NCI-H1105 treated with DMSO at 0.1 percent for 48 hours (cell line): ENCODE measurements around the gene SLC35F3.
"Not testable (repeated sequence)": the region's sequence is repeated elsewhere in the genome, so short reads cannot be mapped to it uniquely, and the experiment has no call there.

Experiments used
- DNase-seq: peaks from one replicate; lab custom pipeline; 2025; lab: John Stamatoyannopoulos, UW

The SLC35F3 gene

GRCh38 chr1:233904633-233905415 lies at the start of gene SLC35F3:
Gene SLC35F3, plus strand, starts transcription at chr1:233904676.
- DNase-seq = no peak

- DNase-seq = no peak
These were observed 45.0 kb upstream of the SLC35F3 start for GRCh38 chr1:233859446-233859845.

GRCh38 chr1:233863901-233864545 lies 40.5 kb upstream of the SLC35F3 start:
- no peak for DNase-seq

DNA sequence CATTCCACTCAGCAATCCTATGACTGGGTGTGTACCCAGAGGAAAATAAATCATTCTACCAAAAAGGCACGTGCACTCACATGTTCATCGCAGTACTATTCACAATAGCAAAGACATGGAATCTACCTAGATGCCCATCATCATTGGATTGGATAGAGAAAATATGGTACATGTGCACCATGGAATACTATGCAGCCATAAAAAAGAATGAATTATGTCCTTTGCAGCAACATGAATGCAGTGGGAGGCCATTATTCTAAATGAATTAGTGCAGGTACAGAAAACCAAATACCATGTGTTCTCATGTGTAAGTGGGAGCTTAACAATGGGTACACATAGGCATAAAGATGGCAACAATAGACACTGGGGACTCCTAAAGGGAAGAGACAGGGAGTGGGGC lies 39.9 kb upstream of the SLC35F3 start:
- no peak for DNase-seq

GRCh38 chr1:233865216-233865615 lies 39.3 kb upstream of the SLC35F3 start:
- DNase-seq = no peak

DNA sequence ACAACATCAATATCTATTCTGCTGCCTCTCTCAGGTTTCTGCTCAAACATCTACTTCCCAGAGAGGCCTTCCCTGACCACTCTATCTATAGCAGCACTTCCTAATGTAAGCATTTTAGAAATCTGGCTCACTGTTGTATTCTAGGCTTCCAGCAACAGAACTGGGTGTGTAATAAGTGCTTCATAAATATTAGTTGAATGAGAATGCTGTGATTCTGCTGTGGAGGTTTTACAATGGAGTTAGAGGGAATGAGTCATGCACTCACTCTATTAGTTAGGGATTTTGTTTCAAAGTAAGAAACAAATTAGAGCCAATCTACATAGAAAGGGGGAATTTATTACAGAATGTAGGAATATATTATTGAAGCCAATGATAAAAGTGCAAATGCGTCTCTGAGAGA lies 38.6 kb upstream of the SLC35F3 start:
- no peak for DNase-seq

DNA sequence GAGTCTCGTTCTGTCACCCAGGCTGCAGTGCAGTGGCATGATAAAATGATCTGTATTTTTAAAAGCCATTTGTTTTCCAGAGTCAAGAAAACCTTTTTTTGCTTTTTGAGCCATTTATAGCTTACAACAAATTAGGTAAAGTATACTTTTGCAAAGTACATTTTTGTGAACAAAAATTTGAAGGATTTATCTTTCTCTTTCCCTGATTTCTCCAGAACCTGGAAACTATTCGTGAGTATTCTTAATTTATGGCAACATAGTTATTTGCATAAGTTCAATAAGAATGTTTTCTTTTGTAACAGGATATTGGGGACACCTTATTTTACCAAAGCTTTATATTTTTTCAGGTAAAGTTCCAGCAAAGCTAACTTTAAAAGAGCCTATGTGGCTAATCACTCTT lies 37.4 kb upstream of the SLC35F3 start:
- no peak for DNase-seq

- DNase-seq = no peak
These were observed 36.0 kb upstream of the SLC35F3 start for GRCh38 chr1:233868461-233868860.

DNA sequence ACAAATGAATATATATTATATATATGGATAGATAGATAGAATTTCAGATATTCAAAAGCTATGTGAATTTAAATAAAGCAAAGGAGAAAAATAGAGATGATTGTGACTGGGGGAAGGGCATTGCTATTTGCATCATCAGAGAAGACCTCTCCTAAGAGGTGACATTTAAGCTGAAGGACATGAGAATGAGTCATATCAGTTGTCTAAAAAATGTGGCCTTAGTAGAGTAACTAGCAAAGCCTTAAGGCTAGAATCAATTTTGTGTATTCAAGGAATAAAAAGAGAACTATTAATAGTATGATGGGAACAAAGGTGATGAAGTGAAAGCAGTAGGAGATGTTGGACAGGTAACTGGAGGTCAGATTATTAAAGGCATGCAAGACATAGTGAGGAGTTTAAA lies 34.8 kb upstream of the SLC35F3 start:
- DNase-seq = no peak

DNA sequence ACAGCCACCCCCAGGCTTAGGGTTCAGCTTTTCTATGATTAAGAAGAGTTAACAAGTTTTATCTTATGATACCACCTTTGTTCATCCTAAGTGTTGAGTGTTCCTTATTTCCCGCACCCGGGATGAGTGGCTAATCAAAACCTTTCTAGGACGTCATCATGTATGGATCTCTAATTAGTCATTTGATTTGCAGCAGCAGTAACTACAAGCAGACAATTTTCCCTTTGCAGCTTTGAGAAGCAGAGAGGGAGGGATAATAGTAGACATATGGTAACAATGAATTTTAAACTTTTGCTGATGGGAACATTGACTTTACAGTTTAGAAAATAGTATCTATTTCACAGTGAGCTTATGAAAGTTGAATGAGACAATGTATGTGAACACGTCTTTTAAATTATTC lies 30.8 kb upstream of the SLC35F3 start:
- no peak for DNase-seq

GRCh38 chr1:233879841-233880240 lies 24.6 kb upstream of the SLC35F3 start:
- DNase-seq = no peak

GRCh38 chr1:233883671-233884070 lies 20.8 kb upstream of the SLC35F3 start:
- no peak for DNase-seq

DNA sequence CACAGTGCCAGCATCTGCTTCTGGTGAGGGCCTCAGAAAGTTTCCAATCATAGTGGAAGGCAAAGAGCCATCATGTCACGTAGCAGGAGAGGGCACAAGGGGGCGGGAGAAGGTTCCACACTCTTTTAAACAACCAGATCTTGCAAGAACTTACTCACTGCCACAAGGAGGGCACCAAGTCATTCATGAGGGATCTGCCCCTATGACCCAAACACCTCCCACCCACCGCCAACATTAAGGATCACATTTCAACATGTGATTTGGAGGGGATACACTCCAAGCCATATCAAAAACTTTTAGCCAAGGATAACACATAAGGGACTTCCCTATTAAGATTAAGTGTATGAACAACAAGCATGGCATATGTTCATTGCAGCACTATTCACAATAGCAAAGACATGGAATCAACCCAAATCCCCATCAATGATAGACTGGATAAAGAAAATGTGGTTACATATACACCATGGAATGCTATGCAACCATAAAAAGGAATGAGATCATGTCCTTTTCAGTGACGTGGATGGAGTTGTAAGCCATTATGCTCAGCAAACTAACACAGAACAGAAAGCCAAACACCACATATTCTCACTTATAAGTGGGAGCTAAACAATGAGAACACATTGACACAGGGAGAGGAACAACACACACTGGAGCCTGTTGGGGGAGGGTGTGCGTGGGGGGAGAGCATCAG lies 19.9 kb upstream of the SLC35F3 start:
- no peak for DNase-seq

DNA sequence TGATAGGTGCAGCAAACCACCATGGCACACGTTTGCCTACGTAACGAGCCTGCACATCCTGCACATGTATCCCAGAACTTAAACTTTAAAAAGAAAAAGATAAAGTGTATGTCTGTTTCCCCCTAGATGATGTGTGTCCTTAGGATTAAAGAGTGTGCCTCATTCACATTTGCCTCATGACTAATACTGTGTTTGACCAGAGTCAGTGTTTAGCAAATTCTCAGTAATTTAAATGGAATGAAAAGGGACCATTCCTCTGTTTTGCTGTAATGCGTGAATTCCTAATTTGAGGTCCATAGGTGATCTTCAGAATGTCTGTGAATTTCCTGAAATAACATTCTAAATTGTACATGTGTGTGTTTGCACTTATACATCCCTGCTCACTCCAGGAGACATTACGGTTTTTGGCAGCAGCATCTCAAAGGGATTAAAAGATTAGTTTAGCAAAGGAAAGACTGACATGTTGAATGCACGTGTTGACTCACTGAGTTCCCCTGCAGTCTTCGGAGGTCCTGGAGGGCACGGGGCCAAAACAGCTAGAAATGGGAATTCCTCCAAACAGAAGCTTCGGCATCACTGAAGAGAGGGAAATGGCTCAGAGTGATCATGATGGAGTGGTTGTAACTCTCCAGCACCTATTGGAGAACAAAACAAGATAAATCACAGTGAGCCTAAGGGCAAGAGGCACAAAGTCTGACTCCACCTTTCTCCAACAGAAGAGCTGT lies 19.1 kb upstream of the SLC35F3 start:
- no peak for DNase-seq

GRCh38 chr1:233891151-233891550 lies 13.3 kb upstream of the SLC35F3 start:
- DNase-seq = not testable (repeated sequence)

- no peak for DNase-seq
These were observed 6.9 kb upstream of the SLC35F3 start for GRCh38 chr1:233897325-233898162.

DNA sequence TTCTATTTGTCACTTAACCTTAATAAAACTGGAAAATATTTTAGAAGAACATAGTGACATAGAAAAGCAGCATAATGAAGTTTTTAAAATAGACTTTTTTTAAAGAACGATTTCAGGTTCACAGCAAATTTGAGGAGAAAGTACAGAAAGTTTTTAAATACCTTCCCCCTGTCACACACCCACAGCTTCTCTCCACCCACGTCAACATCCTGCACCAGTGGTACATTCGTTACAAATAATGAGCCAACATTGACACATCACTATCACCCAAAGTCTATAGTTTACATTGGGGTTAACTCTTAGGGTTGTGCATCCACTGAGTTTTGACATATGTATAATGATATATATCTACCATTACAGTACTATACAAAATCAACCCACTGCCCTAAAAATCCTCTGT lies 3.0 kb upstream of the SLC35F3 start:
- no peak for DNase-seq

- DNase-seq = no peak
These were observed 1.1 kb downstream of the SLC35F3 start for GRCh38 chr1:233905416-233906051.

GRCh38 chr1:233907151-233907550 lies 2.7 kb downstream of the SLC35F3 start:
- no peak for DNase-seq

- DNase-seq = no peak
These were observed 3.6 kb downstream of the SLC35F3 start for GRCh38 chr1:233908092-233908491.

DNA sequence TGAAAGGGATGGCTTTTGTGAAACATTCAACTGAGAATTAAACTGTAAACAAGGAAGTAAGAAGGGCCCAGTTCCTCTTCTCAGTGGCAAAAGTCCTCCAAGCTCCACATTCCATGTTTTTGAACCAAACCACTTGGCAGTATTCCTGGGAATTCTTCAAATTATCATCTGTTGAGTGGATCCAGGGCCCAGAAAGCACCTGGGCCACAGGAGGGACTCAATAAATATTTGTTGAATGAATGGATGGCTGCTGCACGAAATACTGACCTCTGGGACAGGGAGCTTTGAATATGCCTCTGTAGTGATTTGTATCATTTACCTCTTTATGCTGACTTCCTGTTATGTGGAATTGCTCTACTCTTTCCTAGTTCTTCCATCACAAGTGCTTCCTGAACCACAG lies 4.7 kb downstream of the SLC35F3 start:
- no peak for DNase-seq
